Measurements from ENCODE around the gene ADD2.

- TF ChIP-seq EZH2 (IDR thresholded peaks at IDR 0.05) (no peak), POLR2AphosphoS5 (IDR thresholded peaks at IDR 0.05; ENCODE audit: borderline replicate concordance, low read depth, low read length) (no peak)
Measured at GRCh38 chr2:70684846-70685622, 83.0 kb downstream of the ADD2 start.
